Endothelial cell of umbilical vein (primary cell): ENCODE data around the gene KCNH4. TPM values are rescaled to one million over a fixed set of nuclear protein-coding genes. Genes with fewer than 3 reads are reported as not detected.

Source experiments
- BruUV-seq: library from RNA; stranded (reverse); fragments of 400-500 nt; replicated peaks from 2 replicates; lab custom pipeline; 2021; lab: Mats Ljungman, UMichigan
- CTCF ChIA-PET: fragments of 300-600, 350-600 bp; sonication (Branson Sonifier 250); formaldehyde crosslinking; loops from one replicate; lab custom pipeline; 2021; ENCODE audit warnings: antibody characterized with exemption, inconsistent platforms; lab: Charles Lee
- POLR2A ChIA-PET: fragments of 300-600, 350-600 bp; sonication (Branson Sonifier 250); formaldehyde crosslinking; loops from one replicate; lab custom pipeline; 2021; ENCODE audit warnings: antibody characterized with exemption, inconsistent platforms; lab: Charles Lee
- DNase-seq: peaks from one replicate; pipeline ENCODE4 v3.0.0-alpha.2; 2011; ENCODE audit warnings: low read depth, low spot score
- FAIRE-seq: peaks from 2 replicates; lab custom pipeline; 2011; peaks lifted over from hg19 to GRCh38; lab: Jason Lieb, UNC
- H2AFZ ChIP-seq: 2 replicates; pipeline ENCODE4 v1.6.0; 2012; ENCODE audit warnings: low read depth, low read length, control low read depth, inconsistent platforms
- H3K27ac ChIP-seq: 2 replicates; pipeline ENCODE4 v1.5.1; 2011; ENCODE audit warnings: low read depth, mild to moderate bottlenecking, control low read depth, low read length, moderate library complexity; ENCODE audit not compliant: insufficient read depth
- H3K27me3 ChIP-seq, 2 experiments: 2 replicates each; pipeline versions ENCODE4 v1.6.0 to v1.6.1; 2011; ENCODE audit warnings: low read length in 2 of 2, mixed read lengths in 1 of 2; ENCODE audit not compliant: control insufficient read depth in 2 of 2, insufficient read depth in 2 of 2
- H3K36me3 ChIP-seq, 2 experiments: 2 replicates in 1 of 2; 3 replicates in 1 of 2; pipeline ENCODE4 v1.5.1; 2011; ENCODE audit warnings: low read length in 2 of 2, mild to moderate bottlenecking in 1 of 2, moderate library complexity in 1 of 2; ENCODE audit not compliant: control insufficient read depth in 2 of 2, insufficient read depth in 2 of 2; ENCODE audit errors: extremely low read depth in 1 of 2
- H3K4me1 ChIP-seq: 3 replicates; pipeline ENCODE4 v1.5.1; 2011; ENCODE audit warnings: mild to moderate bottlenecking, low read length; ENCODE audit not compliant: control insufficient read depth, insufficient read depth; ENCODE audit errors: extremely low read depth
- H3K4me2 ChIP-seq: 2 replicates; pipeline ENCODE4 v1.6.1; 2011; ENCODE audit warnings: low read length, control low read depth, mixed read lengths; ENCODE audit not compliant: insufficient read depth
- H3K4me3 ChIP-seq, 3 experiments: fragments of 200-600 bp in 1 of 3; sonication (generic), shearing (Covaris generic) in 1 of 3; replicated peaks in 1 of 3; 2 replicates each; pipeline ENCODE4 v1.5.1; 2011 to 2016; ENCODE audit warnings: control low read depth in 3 of 3, low read length in 3 of 3, mild to moderate bottlenecking in 2 of 3, inconsistent platforms in 1 of 3, low read depth in 1 of 3, moderate library complexity in 1 of 3; ENCODE audit not compliant: insufficient read depth in 1 of 3
- H3K79me2 ChIP-seq: 2 replicates; pipeline ENCODE4 v1.6.0; 2012; ENCODE audit warnings: low read length, inconsistent platforms; ENCODE audit not compliant: control insufficient read depth, insufficient read depth
- H3K9ac ChIP-seq: replicated peaks from 2 replicates; pipeline ENCODE3; 2011; ENCODE audit warnings: low read length, control low read depth; ENCODE audit not compliant: insufficient read depth; ENCODE audit errors: extremely low read depth
- H3K9me1 ChIP-seq: replicated peaks from 3 replicates; pipeline ENCODE4 v1.6.0; 2011; ENCODE audit warnings: mild to moderate bottlenecking, low read length; ENCODE audit not compliant: control insufficient read depth, insufficient read depth; ENCODE audit errors: extremely low read depth
- H3K9me3 ChIP-seq: replicated peaks from 2 replicates; pipeline ENCODE4 v1.5.1; 2012; ENCODE audit warnings: low read length, inconsistent platforms; ENCODE audit not compliant: control insufficient read depth, insufficient read depth
- H4K20me1 ChIP-seq: replicated peaks from 2 replicates; pipeline ENCODE3; 2011; ENCODE audit warnings: mild to moderate bottlenecking, low read length; ENCODE audit not compliant: control insufficient read depth, insufficient read depth; ENCODE audit errors: extremely low read depth
- EZH2 ChIP-seq: IDR thresholded peaks from 2 replicates; pipeline ENCODE4 v1.6.1; 2012; ENCODE audit warnings: borderline replicate concordance, low read depth, mild to moderate bottlenecking, moderate library complexity, low read length, inconsistent platforms; ENCODE audit not compliant: severe bottlenecking
- FOS ChIP-seq: IDR thresholded peaks from 2 replicates; pipeline ENCODE4 v1.6.1; 2011; ENCODE audit warnings: mild to moderate bottlenecking, low read length, moderate library complexity, borderline replicate concordance; ENCODE audit not compliant: insufficient read depth
- GATA2 ChIP-seq: IDR thresholded peaks from 2 replicates; pipeline ENCODE4 v1.7.0; 2011; ENCODE audit warnings: low read depth, mild to moderate bottlenecking, moderate library complexity, mixed read lengths, low read length; ENCODE audit not compliant: insufficient read length, insufficient read depth
- JUN ChIP-seq: IDR thresholded peaks from 2 replicates; pipeline ENCODE4 v1.6.1; 2011; ENCODE audit warnings: borderline replicate concordance, low read depth; ENCODE audit not compliant: insufficient read length, insufficient read depth
- MYC ChIP-seq: IDR thresholded peaks from one replicate; pipeline ENCODE4 v1.6.1; 2011; ENCODE audit warnings: mild to moderate bottlenecking, low read depth, low read length
- POLR2A ChIP-seq: IDR thresholded peaks from 2 replicates; pipeline ENCODE4 v1.6.1; 2012; ENCODE audit warnings: low read depth, mild to moderate bottlenecking, control low read depth, low read length
- POLR2AphosphoS5 ChIP-seq: IDR thresholded peaks from 2 replicates; pipeline ENCODE4 v1.6.1; 2012; ENCODE audit warnings: low read depth, mild to moderate bottlenecking, control low read depth, low read length, moderate library complexity; ENCODE audit not compliant: insufficient read depth
- dilution Hi-C: fragments of 300-500 bp; cut with MboI; formaldehyde crosslinking; loops from one replicate; pipeline ENCODE4 v1.15.0; 2019; ENCODE audit warnings: low sequenced_read_pairs; ENCODE audit not compliant: extremely low pct_ligation_motif_present
- intact Hi-C: fragments of 100-400 bp; cut with micrococcal nuclease; formaldehyde crosslinking; loops from one replicate; pipeline ENCODE4 v1.10.0; 2022
- polyA plus RNA-seq, 4 experiments: library from polyadenylated mRNA; depleted of rRNA in 3 of 4; stranded (reverse) in 3 of 4; unstranded in 1 of 4; fragments of >200 nt; gene quantifications; 2 replicates each; pipeline versions ENCODE4 v1.2.1 to v1.2.3, GENCODE V29; 2011 to 2012; ENCODE audit warnings: missing spikeins in 1 of 4
- total RNA-seq: library from RNA; stranded (reverse); gene quantifications from 2 replicates; pipeline ENCODE4 v1.2.3, GENCODE V29; 2021
- TF ChIP-seq, protein P1 (sequence below): IDR thresholded peaks from 2 replicates; pipeline ENCODE4 v1.6.1; 2011; ENCODE audit not compliant: insufficient read depth, insufficient read length
- TF ChIP-seq, protein P2 (sequence below), 2 donors: IDR thresholded peaks; 1 replicate in 1 of 2; 2 replicates in 1 of 2; pipeline ENCODE4 v1.5.1; 2011; ENCODE audit warnings: low read length in 2 of 2, mild to moderate bottlenecking in 2 of 2, moderate library complexity in 2 of 2, control low read depth in 1 of 2, inconsistent platforms in 1 of 2, low read depth in 1 of 2; ENCODE audit not compliant: insufficient read depth in 1 of 2; ENCODE audit errors: extremely low read depth in 1 of 2

Gene KCNH4
- total and polyA plus RNA-seq, 2 donors (not counting 3 experiments of a cell fraction or from before 2014, with no cell fraction given) = 0.11 TPM

DNA sequence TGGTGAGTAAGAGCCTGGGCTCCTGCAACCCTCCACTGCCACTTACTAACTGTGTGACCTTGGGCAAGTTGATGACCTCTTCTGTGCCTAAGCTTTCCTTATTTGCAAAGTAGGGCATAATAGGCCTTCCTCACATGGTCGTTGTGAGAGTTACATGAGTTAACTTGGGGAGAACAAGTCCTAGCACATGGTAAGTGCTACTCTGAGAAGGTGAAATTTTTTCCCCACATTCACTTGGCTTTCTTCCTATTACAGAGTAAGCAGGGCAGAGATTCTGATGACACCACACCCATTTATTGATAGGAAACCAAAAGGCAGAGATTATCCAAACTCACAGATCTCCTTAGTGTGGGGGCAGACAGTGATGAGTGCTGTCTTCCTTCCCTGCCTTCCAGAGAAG is 1.6 kb downstream of the KCNH4 start:
- H3K4me2 ChIP-seq = no peak overlapping the region
- no peaks in the 10 kb centered on the region for H3K36me3 ChIP-seq
- ChIA-PET CTCF (interaction anchor here (1.2 to 1.4 kb wide), 4 partner anchors 17 to 281 kb away, joined by 3 to 4 read pairs (median 3); no protein-coding TSS in a partner anchor), POLR2A (no interaction called here)
- TF ChIP-seq FOS (no peak), EZH2 (no peak), JUN (no peak), GATA2 (no peak), POLR2AphosphoS5 (no peak), POLR2A (no peak), MYC (no peak)
- TF ChIP-seq, protein P1, sequence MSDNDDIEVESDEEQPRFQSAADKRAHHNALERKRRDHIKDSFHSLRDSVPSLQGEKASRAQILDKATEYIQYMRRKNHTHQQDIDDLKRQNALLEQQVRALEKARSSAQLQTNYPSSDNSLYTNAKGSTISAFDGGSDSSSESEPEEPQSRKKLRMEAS = no peak
- TF ChIP-seq, protein P2, sequence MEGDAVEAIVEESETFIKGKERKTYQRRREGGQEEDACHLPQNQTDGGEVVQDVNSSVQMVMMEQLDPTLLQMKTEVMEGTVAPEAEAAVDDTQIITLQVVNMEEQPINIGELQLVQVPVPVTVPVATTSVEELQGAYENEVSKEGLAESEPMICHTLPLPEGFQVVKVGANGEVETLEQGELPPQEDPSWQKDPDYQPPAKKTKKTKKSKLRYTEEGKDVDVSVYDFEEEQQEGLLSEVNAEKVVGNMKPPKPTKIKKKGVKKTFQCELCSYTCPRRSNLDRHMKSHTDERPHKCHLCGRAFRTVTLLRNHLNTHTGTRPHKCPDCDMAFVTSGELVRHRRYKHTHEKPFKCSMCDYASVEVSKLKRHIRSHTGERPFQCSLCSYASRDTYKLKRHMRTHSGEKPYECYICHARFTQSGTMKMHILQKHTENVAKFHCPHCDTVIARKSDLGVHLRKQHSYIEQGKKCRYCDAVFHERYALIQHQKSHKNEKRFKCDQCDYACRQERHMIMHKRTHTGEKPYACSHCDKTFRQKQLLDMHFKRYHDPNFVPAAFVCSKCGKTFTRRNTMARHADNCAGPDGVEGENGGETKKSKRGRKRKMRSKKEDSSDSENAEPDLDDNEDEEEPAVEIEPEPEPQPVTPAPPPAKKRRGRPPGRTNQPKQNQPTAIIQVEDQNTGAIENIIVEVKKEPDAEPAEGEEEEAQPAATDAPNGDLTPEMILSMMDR (IDR thresholded peaks at IDR 0.05; ENCODE audit: extremely low read depth in 1 of 2, insufficient read depth in 1 of 2, low read depth in 1 of 2, low read length in 2 of 2) = no peak
- H3K9ac ChIP-seq = no peak overlapping the region
- H2AFZ ChIP-seq = no peak overlapping the region
- H3K27me3 ChIP-seq = peaks cover 9 to 13% of the 10 kb centered on the region in 2 experiments
- no peaks in the 10 kb centered on the region for H3K9me3 ChIP-seq
- dilution Hi-C loops (no loop called here), intact Hi-C loops (no loop called here)
- DNase-seq (no peak), FAIRE-seq (no peak)
- no TSS peak for BruUV-seq
- no peaks in the 10 kb centered on the region for H3K79me2 ChIP-seq
- no peaks in the 10 kb centered on the region for H4K20me1 ChIP-seq
- H3K4me1 ChIP-seq = peaks cover 12% of the 10 kb centered on the region
- no peak overlapping the region for H3K4me3 ChIP-seq
- no peak overlapping the region for H3K27ac ChIP-seq
- H3K9me1 ChIP-seq = no peaks in the 10 kb centered on the region
